GM18517 (cell line): ENCODE data around the gene IRF2BP2.

Experiments
- ATAC-seq: cut with Tn5 transposase; IDR thresholded peaks from one replicate; pipeline ENCODE4 v1.9.1; 2021; ENCODE audit warnings: mild to moderate bottlenecking, moderate library complexity; ENCODE audit not compliant: unreplicated experiment

The IRF2BP2 gene

DNA sequence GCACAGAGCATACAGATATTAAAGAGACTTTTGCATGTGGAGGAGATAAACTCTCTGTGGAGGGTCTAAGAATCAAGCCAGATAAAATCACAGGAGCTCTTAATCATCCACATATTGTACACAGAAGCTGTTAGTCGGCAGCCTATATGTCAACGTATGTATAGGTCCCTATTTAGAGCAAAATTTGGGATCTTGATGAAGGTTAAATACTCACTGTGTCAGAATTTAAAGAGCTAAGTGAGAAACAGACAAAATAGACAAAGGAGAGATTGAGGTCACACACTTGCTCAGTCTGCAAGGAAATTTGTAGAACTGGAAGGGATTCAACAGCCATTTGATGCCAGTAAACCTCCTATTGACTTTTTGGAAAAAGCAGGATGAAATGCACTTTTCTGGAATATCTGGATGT is 4.1 kb upstream of the IRF2BP2 start:
- no peak for ATAC-seq

- ATAC-seq: no peak
Measured at GRCh38 chr1:234613128-234613875, 3.3 kb upstream of the IRF2BP2 start.

DNA sequence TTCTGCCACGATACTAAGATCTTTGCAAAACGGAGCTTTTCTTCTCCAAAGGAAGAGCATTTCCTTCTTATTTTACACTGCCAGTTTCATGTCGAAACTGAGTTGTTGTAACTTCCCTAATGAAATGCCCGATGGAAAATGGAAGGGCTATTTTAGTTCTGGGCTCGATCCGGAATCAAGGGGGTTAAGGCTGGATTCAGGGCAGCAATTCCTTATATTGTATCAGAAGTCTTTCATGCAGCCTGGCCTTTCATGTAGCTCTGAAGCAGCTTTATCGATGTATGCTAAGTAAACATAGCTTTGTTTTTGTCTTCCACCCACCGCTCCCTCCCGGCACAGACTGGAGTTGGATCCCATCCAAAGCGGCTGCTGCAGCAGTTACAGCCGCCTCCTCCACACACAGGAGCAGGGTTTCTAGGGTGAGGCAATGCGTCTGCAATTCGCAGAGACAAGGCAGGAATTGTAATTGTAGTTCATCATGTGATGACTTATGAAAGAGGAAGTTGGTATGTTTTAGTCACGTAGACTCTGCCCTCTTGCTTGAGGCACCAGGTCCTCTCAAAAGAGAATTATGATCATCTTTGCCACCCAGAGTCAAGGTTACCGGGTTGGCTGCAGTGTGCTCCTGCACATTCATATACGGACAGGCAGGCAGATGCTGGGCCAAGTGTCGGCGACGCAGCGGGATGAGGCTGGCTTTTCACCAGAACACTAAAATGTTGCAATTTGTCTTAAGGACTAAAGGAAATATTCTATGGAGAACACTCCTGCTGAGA is 2.6 kb upstream of the IRF2BP2 start:
- ATAC-seq: peak; percentile 44

DNA sequence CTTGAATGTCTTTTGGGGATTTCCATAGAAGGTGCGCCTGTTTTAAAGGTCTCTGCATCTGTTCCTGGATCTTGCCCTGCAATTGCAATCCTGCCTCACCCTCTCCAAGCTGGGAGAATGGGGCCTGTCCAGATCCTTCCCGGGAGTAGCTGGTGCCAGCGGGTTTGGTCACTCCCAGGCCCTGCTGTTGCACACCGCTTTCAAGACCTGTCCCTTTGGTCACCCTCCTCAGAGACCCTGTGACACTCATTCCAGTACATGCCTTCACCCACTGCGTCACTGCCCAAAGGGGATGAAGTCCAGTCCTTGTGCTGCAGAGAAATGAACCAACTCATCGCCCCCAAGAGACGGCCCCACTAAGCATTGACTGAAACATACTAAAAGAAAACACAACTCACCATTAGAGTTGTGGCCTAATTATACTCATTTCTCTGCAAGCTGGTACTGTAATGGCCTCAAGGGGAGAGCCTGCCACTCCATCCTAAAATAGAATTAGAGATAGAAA is 1.9 kb upstream of the IRF2BP2 start:
- no peak for ATAC-seq

- ATAC-seq: peak; percentile 34
Measured at GRCh38 chr1:234611225-234611846, 1.4 kb upstream of the IRF2BP2 start.

GRCh38 chr1:234610666-234611224 is 767 bp upstream of the IRF2BP2 start:
- peak; percentile 44 for ATAC-seq

GRCh38 chr1:234609691-234610042 is 311 bp downstream of the IRF2BP2 start:
- no peak for ATAC-seq

- no peak for ATAC-seq
Measured at GRCh38 chr1:234608911-234609690, 877 bp downstream of the IRF2BP2 start.

DNA sequence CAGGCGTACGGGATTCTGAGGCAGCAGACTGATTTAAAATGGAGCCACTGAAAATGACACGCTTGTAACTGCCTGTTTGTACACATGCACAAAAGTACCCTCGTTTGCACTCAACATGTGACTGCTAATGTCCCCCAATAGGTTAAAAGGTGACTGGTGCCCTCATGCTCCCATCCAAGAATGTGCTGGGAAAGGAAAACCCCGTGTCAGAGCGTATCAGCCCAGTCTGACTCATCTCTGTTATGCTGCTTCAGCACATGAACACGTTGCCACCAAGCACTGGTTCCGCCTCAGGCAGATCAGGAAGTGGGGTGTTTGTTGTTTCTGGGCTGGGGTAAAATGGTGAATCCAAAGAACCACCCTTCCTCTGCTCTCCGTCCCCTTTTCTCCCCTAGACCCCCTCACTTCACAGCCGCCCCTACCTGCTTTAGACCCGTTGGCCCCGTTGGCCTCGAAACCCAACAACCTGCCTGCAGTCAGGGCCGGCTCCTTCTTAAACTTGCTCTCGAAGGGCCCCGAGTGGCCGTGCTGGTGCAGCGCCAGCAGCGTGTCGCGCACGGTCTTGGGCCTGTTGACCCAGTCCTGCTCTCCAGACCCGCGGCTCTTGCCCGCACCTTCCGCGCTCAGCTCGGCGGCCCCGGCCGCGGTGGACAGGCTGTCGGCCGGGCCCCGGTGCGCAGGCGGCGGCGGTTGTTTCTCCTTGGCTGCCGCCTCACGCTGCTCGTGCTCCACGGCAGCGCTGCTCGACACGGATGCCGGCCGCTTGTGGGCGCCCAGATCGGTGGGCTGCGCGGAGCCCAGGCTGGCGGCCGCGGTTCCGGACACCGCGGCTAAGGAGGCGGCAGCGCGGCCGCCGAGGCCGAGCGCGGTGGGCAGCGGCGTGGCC is 1.7 kb downstream of the IRF2BP2 start:
- ATAC-seq: peak; percentile 15

GRCh38 chr1:234607109-234608024 is 2.6 kb downstream of the IRF2BP2 start:
- no peak for ATAC-seq

- ATAC-seq: no peak
Measured at GRCh38 chr1:234606784-234607108, 3.2 kb downstream of the IRF2BP2 start.

GRCh38 chr1:234605983-234606783 is 3.8 kb downstream of the IRF2BP2 start:
- no peak for ATAC-seq

DNA sequence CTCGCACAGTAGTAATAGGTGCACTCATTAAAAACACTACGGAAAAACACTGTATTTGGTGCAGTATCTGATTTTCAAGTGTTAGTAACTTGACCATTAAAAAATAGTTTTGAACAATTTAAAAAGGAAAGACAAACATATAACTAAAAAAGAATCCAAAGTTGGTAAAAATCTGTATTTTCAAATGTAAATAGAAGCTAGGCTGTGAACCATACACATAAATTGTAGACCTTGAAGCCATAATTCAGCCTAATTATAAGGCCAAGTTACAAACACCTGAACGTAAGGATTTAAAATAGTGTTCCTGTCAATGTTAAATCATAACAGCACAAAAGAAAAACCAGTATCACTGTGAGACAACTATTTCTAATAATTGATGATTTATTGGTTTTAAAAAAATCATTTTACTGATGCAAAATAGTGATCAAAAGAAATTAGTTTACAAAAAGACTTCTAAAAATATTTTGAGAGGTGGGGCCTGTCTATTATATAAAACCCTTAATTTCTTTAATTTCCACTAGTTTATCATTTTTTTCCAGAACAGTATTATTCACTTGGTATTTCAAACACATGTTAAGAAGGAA is 4.5 kb downstream of the IRF2BP2 start:
- no peak for ATAC-seq

DNA sequence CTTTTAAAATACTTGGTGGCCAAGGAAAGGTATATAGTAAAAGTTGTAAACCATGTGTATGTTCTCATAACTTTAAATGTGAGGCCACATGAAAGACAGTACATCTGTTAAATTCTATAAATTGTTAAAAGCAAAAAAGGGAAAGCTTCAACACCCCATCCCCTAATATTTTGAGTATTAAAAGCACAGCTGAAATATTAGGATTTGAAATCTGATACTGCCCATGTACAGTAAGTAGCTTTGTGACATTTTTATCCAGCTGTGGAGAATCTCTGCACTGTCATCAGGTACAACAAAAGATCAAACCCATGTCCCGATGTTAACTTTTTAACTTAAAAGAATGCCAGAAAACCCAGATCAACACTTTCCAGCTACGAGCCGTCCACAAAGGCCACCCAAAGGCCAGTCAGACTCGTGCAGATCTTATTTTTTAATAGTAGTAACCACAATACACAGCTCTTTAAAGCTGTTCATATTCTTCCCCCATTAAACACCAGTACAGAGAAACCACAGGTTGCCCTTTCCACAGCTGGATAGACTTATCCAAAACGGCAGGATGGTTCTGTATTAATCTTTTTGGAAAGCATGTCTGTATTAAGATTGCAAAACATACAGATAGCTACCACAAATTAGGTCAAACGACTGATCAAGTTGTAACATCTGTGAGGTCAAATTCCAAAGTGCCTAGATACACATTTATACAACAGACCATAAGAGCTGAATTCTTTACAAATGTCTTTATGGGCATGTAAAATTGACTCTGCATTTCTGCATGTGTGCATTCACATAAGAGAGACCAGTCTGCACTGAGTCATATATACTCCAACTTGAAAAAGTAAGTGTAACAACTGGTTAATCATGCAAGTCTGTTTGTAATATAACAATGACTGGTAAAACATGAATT is 5.2 kb downstream of the IRF2BP2 start:
- no peak for ATAC-seq

DNA sequence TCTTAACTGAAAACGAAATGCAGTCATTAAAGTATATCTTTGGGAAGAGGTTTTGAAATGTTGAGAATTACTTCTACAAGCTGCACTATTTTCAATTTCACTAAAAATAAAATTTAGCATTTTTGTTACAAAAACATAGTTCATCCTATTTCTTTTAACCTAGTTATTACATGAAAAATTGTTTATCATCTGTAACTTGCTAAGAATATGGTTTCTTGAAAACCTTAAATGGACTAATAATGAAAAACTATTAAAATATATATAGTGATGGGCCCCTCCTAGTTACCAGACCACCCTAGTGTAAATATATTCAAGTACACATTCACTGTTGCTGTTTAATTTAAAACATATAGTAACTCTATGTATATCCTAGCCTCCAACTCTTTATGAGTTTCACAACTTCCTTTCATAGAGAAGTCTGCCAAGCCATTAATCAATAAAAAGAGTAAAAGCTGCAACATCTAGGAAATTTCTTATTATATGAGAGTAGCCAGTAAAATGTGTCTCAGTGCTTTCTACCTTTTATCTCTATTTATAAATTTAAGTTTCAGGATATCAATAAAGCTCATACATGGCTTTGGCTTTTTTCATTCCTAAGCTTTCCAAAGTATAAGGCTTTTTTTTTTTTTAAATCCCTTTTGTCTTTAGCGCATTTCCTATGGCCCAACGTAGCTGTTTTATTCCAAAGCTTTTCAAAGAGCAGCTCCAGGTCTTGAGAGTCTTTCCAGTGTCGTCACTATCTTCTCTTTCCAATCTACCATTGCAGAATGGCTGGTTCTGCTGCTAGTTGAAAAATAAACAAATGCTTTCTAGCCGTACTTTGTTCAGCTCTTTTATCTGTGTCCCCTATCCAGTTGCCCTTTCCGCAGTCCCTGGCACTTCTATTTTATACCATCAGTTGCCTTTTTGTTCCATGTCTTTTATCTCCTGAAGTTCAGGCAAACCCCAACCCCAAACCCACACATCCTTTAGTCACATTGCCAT is 6.5 kb downstream of the IRF2BP2 start:
- no peak for ATAC-seq
